Measurements from ENCODE around the gene DCLK3.

DCLK3 gene

GRCh38 chr3:36663666-36664291, 100.6 kb downstream of the DCLK3 start:
- no peak for DNase-seq

DNA sequence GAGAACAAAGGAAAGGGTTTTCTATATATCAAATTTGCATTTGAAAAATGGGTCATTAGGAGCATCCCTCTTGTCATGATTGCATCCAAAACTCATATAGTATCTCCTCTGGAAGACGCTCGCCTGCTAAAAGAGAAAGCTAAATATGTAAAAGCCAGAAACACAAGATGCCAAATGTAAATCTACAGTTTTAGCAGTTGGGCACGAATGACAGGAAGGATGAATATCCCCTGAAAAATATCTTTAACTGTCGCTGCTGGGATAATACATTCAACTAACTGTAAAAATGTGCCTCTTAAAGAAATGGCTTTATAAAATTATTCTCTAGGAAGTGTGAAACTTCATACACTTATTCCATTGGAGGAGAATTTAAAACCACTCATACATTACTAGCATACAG, 101.7 kb downstream of the DCLK3 start:
- no peak for DNase-seq
